C4-2B (cell line): ENCODE measurements around the gene SHISAL2A.

Experiments used
- ZFX ChIP-seq: fragments of 450-650 bp; IDR thresholded peaks from 2 replicates; pipeline ENCODE4 v1.6.1; 2017
- TF ChIP-seq, protein P1 (sequence below): fragments of 450-650 bp; conservative IDR thresholded peaks from 2 replicates; pipeline ENCODE4 v1.5.1; 2017; ENCODE audit warnings: mild to moderate bottlenecking

DNA sequence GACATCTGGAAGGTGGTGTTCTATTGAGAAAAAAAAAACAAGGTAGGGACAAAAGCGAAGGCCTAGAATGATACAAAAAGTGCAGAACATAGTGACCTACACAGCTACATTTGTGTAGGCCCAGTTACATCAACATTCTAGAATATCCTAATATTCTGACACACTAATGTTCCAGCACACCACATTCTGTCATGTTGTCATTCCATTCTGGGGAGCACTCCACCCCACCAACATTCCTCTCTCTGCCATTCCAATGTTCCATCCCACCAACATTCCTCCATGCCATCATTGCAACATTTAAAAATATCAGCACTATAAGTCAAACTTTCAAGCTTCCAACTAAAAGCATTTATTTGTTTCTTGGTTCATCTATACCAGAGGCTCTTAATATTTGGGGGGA lies 36.7 kb downstream of the SHISAL2A start:
- TF ChIP-seq, protein P1, sequence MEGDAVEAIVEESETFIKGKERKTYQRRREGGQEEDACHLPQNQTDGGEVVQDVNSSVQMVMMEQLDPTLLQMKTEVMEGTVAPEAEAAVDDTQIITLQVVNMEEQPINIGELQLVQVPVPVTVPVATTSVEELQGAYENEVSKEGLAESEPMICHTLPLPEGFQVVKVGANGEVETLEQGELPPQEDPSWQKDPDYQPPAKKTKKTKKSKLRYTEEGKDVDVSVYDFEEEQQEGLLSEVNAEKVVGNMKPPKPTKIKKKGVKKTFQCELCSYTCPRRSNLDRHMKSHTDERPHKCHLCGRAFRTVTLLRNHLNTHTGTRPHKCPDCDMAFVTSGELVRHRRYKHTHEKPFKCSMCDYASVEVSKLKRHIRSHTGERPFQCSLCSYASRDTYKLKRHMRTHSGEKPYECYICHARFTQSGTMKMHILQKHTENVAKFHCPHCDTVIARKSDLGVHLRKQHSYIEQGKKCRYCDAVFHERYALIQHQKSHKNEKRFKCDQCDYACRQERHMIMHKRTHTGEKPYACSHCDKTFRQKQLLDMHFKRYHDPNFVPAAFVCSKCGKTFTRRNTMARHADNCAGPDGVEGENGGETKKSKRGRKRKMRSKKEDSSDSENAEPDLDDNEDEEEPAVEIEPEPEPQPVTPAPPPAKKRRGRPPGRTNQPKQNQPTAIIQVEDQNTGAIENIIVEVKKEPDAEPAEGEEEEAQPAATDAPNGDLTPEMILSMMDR, result no peak
- TF ChIP-seq ZFX, result no peak
